ENCODE measurements around the gene MOG. TPM values are rescaled to one million over a fixed set of nuclear protein-coding genes. Genes with fewer than 3 reads are reported as not detected.

The MOG gene
- total and polyA plus RNA-seq, 2 experiments from 2014 or later, result 0.55 to 2.5 TPM

GRCh38 chr6:29656157-29656556 is 735 bp upstream of the MOG start:
- no peak overlapping the region for H3K4me3 Mint-ChIP-seq
- no peaks in the 10 kb centered on the region for H3F3A ChIP-seq (replicated peaks; ENCODE audit: low read depth)
- no peak overlapping the region for H2AFZ ChIP-seq
- ATAC-seq (no peak), DNase-seq (ENCODE audit: low spot score) (no peak)
- no peaks in the 10 kb centered on the region for H3K36me3 ChIP-seq (ENCODE audit: insufficient read depth)
- no peak overlapping the region for H3K27ac Mint-ChIP-seq
- no peaks in the 10 kb centered on the region for H3K79me2 ChIP-seq (replicated peaks; ENCODE audit: insufficient read depth)
- H3K27me3 ChIP-seq (ENCODE audit: insufficient read depth), result no peaks in the 10 kb centered on the region
- H4K20me1 ChIP-seq (replicated peaks; ENCODE audit: insufficient read depth), result no peaks in the 10 kb centered on the region
- H3K4me3 ChIP-seq, result no peak overlapping the region
- H3K27me3 Mint-ChIP-seq (ENCODE audit: insufficient read depth, low read depth, poor library complexity), result peaks cover 4% of the 10 kb centered on the region
- TF ChIP-seq ZNF331 (CRISPR knock-in tag; IDR thresholded peaks at IDR 0.05; ENCODE audit: low read depth) (no peak), ZNF462 (CRISPR knock-in tag; IDR thresholded peaks at IDR 0.05) (no peak), NANOG (IDR thresholded peaks at IDR 0.05; ENCODE audit: borderline replicate concordance) (no peak), REST (IDR thresholded peaks at IDR 0.05; ENCODE audit: unreplicated experiment) (no peak), EZH2phosphoT487 (IDR thresholded peaks at IDR 0.05; ENCODE audit: unreplicated experiment) (no peak), JUNB (IDR thresholded peaks at IDR 0.05; ENCODE audit: unreplicated experiment) (no peak), STAT1 (IDR thresholded peaks at IDR 0.05; ENCODE audit: unreplicated experiment) (no peak), CREB1 (CRISPR knock-in tag; IDR thresholded peaks at IDR 0.05; ENCODE audit: low read depth) (no peak), EZH2 (IDR thresholded peaks at IDR 0.05; ENCODE audit: low read depth, unreplicated experiment) (no peak), POLR2AphosphoS5 (IDR thresholded peaks at IDR 0.05; ENCODE audit: low read depth) (no peak), ZNF114 (CRISPR knock-in tag; IDR thresholded peaks at IDR 0.05) (no peak)
- TF ChIP-seq, protein P1, sequence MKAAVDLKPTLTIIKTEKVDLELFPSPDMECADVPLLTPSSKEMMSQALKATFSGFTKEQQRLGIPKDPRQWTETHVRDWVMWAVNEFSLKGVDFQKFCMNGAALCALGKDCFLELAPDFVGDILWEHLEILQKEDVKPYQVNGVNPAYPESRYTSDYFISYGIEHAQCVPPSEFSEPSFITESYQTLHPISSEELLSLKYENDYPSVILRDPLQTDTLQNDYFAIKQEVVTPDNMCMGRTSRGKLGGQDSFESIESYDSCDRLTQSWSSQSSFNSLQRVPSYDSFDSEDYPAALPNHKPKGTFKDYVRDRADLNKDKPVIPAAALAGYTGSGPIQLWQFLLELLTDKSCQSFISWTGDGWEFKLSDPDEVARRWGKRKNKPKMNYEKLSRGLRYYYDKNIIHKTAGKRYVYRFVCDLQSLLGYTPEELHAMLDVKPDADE (IDR thresholded peaks at IDR 0.05), result no peak
- TF ChIP-seq, protein P2, sequence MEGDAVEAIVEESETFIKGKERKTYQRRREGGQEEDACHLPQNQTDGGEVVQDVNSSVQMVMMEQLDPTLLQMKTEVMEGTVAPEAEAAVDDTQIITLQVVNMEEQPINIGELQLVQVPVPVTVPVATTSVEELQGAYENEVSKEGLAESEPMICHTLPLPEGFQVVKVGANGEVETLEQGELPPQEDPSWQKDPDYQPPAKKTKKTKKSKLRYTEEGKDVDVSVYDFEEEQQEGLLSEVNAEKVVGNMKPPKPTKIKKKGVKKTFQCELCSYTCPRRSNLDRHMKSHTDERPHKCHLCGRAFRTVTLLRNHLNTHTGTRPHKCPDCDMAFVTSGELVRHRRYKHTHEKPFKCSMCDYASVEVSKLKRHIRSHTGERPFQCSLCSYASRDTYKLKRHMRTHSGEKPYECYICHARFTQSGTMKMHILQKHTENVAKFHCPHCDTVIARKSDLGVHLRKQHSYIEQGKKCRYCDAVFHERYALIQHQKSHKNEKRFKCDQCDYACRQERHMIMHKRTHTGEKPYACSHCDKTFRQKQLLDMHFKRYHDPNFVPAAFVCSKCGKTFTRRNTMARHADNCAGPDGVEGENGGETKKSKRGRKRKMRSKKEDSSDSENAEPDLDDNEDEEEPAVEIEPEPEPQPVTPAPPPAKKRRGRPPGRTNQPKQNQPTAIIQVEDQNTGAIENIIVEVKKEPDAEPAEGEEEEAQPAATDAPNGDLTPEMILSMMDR (conservative IDR thresholded peaks at IDR 0.05; ENCODE audit: low read depth in 2 of 2), result no peak
- peaks cover 4% of the 10 kb centered on the region; the same call in 1 of the 3 replicates for H3K36me3 Mint-ChIP-seq (ENCODE audit: low read depth)
- H3K4me2 ChIP-seq, result no peak overlapping the region
- H3K9me2 ChIP-seq (ENCODE audit: insufficient read depth), result no peaks in the 10 kb centered on the region
- H3K4me1 Mint-ChIP-seq, result peaks cover 34% of the 10 kb centered on the region
- no peak overlapping the region for H3K27ac ChIP-seq (ENCODE audit: low read depth)
- peaks cover 14% of the 10 kb centered on the region for H3K4me1 ChIP-seq (ENCODE audit: insufficient read depth)
- H3K9me3 Mint-ChIP-seq, result no peaks in the 10 kb centered on the region
